HuH-7 (cell line): Measurements from ENCODE around the gene CYP4F3.
"Not testable (repeated sequence)": the region's sequence is repeated elsewhere in the genome, so short reads cannot be mapped to it uniquely, and the experiment has no call there.

Source experiments
- DNase-seq: peaks from one replicate; pipeline ENCODE4 v3.0.0; 2011; ENCODE audit warnings: low spot score

Gene CYP4F3

DNA sequence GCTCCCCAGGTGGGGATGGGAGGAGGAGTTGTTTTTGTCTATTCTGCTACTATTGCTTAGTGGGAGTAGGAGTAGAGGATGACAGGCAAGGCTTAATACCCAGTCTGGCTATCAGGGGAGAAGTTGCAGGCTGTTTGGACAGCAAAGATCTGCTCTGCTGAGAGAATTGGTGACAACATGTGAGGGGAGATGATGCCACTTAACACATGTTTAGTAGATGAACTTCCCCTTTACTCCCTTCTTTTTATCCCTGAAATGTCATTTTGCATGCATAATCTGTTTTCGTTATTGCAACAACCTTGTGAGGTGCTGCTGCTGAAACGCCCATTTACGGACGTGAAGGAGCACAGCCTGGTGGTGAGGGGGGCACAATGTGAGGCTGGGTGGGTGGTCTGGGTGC lies 29.2 kb downstream of the CYP4F3 start:
- no peak for DNase-seq

DNA sequence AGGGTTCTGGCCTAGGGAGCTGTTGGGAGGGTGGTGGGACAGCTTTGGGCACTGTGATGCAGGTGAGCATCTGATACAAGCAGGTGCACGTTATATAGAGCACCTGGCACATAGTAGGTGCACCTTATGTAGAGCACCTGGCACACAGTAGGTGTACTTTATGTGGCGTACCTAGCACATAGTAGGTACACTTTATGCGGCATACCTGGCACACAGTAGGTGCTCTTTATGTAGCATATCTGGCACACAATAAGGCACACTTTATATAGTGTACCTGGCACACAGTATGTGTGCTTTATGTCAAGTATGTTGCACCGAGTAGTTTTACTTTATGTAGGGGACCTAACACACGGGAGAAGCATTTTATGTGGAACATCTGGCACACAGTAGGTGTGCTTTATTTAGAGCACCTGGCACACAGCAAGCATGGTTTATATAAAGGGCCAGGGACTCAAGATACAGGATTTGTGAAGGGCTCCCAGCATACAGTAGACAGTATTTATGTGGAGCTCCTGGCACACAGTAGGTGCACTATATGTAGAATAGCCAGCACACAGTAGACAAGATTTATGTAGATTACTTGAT lies 30.6 kb downstream of the CYP4F3 start:
- DNase-seq = no peak

DNA sequence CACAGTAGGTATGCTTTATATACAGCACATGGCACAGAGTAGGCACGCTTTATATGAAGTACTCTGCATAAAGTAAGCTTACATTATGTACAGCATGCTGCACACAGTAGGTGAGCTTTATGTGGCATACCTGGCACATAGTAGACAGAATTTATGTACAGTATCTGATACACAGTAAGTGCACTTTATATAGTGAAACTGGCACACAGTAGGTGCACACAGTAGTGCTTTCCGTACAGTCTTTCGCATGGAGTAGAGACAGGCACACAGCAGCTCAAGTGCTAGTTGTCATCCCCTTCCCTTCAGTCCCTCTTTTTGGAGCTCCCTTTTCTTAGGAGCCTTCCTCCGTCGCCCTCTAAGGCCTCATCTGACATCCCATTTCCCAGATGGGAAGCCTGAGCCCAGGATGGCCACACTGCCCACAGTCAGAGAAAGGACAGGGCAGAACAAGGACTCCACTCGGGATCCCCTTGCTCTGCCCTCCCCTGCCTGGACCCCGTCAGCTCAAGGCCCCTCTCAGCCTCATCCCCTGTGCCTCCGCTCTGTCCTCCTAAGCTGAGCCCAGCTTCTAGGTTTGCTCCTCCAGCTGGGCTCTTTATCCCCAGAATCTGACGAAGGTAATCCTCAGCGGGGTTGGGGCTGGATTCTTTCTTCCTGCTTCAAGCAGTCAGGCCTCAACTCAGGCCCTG lies 31.3 kb downstream of the CYP4F3 start:
- no peak for DNase-seq

DNA sequence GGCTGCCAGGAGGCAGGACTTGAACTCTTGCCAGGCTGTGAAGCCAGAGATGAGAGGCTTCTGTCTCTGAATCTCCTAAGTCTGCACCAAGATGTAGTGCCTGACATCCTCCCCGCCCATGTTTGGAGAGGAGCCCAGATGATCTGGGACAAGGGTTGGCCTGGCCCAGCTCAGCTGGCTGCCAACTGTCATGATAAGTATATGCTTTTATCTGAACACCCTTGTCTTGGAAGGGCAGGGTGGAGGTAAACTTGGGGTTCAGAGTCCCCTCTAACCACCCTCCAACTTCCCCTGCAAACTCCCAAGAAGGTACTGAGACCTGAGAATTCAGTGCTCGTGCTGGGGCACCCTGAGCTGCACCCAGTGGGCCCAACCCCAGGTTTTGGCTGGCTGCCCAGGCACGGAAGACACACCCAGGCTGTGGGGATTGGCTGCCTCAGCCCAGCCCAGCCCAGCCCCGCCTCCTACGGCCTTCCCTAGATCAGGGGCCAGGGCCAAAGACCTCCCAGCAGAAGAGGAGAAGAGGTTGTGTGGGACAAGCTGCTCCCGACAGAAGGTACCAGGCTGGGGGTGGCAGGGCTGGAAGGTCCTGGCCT lies 32.0 kb downstream of the CYP4F3 start, which contains the start of gene CYP4F12:
TSS of gene CYP4F12 (plus strand) at position 508 of the 596 bp plus-strand sequence. CDS start 443 bp downstream, outside the sequence.
- DNase-seq = peak; percentile 78

DNA sequence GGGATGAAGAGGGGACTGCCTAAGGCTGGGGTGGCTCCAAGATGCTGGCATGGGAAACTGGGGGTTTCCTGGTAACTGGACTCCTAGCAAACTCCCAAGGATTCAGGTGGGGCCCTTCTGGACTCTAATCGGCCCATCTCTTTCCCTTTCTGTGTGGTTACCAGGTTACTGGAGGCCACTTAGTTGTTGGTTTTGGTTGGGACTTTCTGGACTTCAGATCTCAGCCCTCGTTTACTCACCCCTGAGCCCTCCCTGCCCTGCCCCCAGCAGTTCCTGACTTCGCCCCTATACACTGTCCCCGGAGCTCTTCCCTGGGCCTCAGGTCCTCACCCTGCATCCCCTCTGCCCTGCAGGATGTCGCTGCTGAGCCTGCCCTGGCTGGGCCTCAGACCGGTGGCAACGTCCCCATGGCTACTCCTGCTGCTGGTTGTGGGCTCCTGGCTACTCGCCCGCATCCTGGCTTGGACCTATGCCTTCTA lies 32.5 kb downstream of the CYP4F3 start:
- DNase-seq = peak; percentile 34

DNA sequence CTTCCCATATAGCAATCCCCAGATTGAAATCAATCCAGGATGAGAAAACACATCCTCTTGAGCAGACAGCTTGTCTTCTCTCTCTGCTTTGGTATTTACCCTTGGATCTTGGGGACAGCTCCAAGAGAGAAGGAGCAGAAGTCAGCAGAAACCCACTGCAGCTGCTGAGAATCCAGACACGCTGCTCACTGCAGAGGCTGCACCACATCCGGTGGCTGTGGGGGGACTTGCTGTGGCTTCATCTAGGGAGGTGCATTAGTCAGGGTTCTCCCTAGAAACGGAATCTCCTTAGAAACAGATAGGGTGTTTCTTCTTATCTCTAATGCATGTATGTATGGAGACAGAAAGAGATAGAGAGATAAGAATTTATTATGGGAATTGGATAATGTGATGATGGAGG lies 34.9 kb downstream of the CYP4F3 start:
- DNase-seq = no peak

DNA sequence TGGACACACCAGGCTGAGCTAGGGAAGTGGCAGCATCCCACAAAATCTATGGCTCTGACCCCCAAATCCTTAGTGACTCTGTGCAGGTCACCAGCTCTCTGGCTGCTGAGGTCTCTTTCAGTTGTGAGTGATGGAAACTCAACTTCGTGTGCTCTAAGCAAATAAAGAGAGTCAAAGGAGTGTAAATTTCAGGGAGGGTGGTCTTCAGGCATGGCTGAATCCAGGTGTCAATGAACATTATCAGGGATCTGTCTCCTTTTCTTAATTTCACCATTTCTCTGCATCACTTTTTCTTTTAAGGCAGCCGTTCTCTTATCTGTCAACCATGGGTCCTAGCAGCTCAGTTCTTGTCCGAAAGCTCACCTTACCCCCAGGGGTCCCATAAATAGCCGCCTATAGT lies 38.4 kb downstream of the CYP4F3 start:
- DNase-seq = no peak

DNA sequence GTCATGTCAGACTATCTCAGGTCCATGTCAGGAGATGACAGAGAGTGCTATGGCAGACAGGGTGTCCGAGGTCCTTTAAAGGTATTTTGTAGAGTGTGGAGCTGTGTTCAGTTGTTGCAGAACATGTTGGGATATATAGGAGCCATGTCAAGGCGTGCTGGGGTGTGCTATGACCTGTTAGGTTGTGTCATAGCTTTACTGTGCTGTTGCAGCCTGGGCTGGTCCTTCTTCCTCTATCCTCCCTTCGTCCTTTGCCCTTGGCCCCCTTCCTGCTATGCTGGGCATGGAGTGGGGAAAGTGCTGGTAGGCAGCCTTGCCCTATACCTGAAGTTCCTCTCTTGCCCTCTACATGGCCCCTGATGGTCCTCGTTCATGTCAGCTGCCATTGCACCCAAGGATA lies 39.2 kb downstream of the CYP4F3 start:
- DNase-seq = not testable (repeated sequence)

DNA sequence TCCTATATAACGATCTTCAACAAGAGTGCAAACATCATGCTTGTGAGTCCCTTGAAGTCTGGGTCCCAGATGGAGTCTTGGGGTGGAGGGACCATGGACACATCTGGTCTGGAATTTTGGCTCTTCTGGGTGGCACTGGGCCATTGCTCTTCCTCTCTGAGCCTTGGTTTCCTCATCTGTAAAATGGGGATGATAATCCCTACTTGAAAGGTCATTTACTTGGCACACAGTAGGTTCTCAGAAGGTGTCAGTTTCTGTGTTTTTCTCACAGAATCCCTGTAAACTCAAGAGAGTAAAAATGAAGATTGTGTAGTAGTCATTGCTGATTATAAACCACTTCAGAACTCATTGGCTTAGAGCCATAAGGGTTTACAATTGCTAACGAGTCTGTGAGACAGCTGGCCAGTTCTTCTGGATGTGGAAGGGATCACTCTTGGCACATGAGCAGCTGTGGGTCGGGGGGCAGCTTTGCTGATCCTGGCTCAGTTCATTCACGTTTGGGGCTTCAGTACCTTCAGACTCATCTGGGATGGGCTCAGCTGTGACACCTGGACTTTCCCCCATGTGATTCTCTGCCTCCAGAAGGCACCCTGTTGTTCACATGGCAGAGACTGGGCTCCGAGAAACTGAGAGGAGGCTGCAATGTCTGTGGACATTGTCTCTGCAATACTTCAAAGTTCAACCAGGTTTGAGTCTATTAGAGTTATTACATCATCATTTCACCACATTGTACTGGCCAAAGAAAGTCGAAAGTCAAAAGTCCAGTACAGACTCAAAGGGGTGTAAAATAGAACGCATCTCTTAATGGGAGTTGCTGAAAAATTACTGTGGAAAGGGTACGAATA lies 40.0 kb downstream of the CYP4F3 start:
- DNase-seq = peak; percentile 56

DNA sequence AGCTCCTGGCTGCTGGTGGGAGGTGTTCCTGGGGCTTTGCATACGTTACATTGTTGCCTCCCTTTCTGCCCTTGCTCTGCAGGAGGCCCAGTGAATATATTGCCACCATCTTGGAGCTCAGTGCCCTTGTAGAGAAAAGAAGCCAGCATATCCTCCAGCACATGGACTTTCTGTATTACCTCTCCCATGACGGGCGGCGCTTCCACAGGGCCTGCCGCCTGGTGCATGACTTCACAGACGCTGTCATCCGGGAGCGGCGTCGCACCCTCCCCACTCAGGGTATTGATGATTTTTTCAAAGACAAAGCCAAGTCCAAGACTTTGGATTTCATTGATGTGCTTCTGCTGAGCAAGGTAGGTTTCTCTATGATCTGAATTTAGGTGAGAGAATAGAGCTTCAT lies 42.7 kb downstream of the CYP4F3 start:
- DNase-seq = no peak

DNA sequence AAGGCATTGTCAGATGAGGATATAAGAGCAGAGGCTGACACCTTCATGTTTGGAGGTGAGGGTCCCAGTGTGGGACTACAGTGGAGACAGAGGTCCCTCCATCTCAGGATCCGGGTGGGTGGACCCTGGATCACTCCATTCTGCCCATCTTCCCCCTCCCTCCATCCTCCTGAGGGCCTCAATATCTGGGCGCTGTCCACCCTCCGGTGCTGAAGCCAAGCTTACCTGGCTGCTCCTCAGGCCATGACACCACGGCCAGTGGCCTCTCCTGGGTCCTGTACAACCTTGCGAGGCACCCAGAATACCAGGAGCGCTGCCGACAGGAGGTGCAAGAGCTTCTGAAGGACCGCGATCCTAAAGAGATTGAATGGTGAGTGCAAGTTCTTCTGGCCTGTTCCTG lies 44.1 kb downstream of the CYP4F3 start:
- no peak for DNase-seq

DNA sequence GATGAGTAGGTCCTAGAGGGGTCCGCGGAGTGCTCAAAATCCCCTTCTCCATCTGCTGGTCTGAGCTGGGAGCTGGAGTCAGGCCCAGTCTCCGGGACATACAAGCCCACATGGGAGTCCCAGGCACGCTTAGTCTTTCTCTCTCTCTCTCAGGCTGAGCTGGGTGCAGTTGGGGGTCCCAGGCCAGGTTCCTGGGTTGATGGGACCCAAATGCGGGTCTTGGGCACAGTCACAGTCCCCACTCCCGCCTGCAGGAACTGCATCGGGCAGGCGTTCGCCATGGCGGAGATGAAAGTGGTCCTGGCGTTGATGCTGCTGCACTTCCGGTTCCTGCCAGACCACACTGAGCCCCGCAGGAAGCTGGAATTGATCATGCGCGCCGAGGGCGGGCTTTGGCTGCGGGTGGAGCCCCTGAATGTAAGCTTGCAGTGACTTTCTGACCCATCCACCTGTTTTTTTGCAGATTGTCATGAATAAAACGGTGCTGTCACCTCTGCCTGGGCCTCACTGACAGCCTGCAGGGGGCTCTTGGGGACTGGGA lies 56.0 kb downstream of the CYP4F3 start:
- DNase-seq = no peak

DNA sequence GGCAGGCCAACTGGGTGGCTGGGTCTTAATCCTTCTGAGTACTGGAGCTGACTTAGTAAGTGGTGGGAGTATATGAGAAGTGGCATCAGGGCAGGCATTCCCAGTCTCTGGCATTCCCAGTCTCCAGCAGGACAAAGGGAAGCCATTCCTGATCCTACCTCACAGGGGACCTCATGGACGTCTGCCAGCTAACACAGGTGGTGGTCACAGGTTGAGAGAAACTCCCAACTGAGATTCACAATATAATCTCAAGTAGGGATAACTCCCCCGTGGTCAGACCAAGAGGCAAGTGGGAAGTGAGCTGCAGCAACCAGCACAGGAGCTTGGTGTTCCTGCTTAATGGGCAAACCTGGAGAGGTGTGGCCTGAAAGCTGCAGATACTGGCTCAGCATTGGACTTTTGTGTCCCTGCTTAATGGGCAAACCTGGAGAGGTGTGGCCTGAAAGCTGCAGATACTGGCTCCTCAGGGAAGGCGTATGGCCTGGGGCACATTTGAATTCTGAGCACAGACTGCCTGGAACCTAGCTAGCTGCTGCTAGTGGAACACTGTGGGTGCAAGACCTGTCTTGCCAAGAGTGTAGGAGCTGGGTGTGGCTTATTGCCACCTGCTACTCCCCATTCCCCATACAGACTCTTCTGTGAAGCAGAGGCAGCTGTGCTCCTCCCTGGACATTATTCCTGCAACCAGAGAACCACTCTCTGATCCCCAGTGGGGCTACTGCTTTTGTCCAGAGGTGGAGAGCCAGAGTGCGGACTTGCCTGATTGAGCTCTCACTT lies 61.2 kb downstream of the CYP4F3 start:
- no peak for DNase-seq

DNA sequence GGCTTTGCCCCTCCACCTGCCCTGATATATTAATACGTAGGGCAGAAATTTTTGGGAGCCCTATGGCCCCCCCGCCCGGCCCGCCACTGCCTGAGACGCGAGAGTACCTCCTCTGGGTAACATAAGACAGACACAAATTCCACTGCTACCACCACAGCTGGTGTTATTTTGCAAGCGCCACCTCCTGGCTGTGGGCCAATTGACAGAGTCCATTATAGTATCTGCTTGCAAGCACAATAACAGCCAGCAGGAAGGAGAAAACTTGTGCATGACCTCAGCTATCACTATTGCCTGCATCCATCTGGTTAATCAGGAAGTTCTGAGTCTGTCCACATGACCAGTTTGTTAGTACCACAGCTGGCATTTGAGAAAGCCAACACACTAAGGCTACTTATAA lies 61.8 kb downstream of the CYP4F3 start:
- DNase-seq = peak; percentile 55
